ENCODE results near the gene RARB. TPM values are rescaled to one million over a fixed set of nuclear protein-coding genes. Genes with fewer than 3 reads are reported as not detected.

RARB gene
- total and polyA plus RNA-seq, 2 donors from 2014 or later = 8.3 to 14.7 TPM

DNA sequence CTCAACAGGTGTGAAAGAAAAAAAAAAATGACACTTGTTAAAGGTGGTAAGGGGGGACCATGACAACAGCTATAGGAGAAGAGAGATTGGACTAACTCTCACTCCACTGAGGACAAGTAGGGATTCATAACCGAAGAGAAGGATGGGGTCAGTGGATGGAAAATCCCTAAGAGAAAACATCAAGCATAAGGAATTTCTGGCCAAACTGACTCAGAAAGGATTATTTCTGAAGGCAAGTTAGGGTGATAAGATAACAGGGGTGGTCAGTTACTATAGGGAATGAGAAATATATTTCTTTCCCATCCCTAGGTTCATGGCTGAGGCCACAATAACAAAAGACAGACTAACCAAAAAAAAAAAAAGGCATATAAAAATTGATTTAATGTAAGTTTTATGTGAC is 9.5 kb upstream of the RARB start:
- no peak for DNase-seq
- Histone ChIP-seq H3K9me3 (ENCODE audit: control insufficient read depth in 2 of 3, insufficient read depth in 1 of 3, low read length in 3 of 3) (no peaks in the 10 kb centered on the region), H3K9ac (ENCODE audit: low read length in 3 of 3) (no peak overlapping the region), H3K27me3 (ENCODE audit: control insufficient read depth, insufficient read depth, low read length) (no peaks in the 10 kb centered on the region), H3K4me3 (ENCODE audit: low read length in 3 of 3) (no peak overlapping the region), H3K27ac (ENCODE audit: low read depth in 2 of 2, low read length in 2 of 2) (no peak overlapping the region), H3K4me1 (ENCODE audit: control insufficient read depth in 2 of 3, insufficient read depth in 2 of 3, low read depth in 1 of 3, low read length in 3 of 3) (peaks cover 0 to 2% (median 0%) of the 10 kb centered on the region in 3 donors), H3K36me3 (ENCODE audit: control insufficient read depth in 2 of 3, insufficient read depth in 3 of 3, low read length in 3 of 3) (no peaks in the 10 kb centered on the region)
- TF ChIP-seq, protein P1, sequence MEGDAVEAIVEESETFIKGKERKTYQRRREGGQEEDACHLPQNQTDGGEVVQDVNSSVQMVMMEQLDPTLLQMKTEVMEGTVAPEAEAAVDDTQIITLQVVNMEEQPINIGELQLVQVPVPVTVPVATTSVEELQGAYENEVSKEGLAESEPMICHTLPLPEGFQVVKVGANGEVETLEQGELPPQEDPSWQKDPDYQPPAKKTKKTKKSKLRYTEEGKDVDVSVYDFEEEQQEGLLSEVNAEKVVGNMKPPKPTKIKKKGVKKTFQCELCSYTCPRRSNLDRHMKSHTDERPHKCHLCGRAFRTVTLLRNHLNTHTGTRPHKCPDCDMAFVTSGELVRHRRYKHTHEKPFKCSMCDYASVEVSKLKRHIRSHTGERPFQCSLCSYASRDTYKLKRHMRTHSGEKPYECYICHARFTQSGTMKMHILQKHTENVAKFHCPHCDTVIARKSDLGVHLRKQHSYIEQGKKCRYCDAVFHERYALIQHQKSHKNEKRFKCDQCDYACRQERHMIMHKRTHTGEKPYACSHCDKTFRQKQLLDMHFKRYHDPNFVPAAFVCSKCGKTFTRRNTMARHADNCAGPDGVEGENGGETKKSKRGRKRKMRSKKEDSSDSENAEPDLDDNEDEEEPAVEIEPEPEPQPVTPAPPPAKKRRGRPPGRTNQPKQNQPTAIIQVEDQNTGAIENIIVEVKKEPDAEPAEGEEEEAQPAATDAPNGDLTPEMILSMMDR (IDR thresholded peaks at IDR 0.05; ENCODE audit: borderline replicate concordance, extremely low read depth, insufficient read depth) = no peak
- no peak for FAIRE-seq
- intact Hi-C loops (cut with DNase I) = no loop called here

DNA sequence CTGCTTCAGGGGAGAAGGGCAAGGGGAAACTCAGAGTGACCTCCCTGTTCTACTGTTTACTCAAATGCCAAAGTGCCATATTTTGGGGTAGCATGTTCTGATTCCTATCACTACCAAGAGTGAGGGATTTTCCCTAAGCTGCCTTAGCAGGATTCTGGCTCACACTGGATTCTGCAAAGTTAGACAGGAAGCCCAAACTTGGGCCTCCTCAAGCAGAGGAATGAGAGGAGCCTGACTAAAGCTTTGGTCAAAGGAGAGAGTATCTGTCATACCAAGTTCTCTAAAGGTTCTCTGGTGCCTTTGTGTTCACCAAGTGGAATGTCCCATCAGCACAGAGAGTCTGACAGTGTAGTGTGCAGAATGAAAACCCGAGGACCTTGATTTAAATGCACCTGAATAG is 8.8 kb upstream of the RARB start:
- H3K9ac ChIP-seq (ENCODE audit: low read length in 3 of 3) = no peak overlapping the region
- peaks cover 0 to 2% (median 0%) of the 10 kb centered on the region in 3 donors for H3K4me1 ChIP-seq (ENCODE audit: control insufficient read depth in 2 of 3, insufficient read depth in 2 of 3, low read depth in 1 of 3, low read length in 3 of 3)
- intact Hi-C loops (cut with DNase I) = no loop called here
- H3K36me3 ChIP-seq (ENCODE audit: control insufficient read depth in 2 of 3, insufficient read depth in 3 of 3, low read length in 3 of 3) = no peaks in the 10 kb centered on the region
- H3K27me3 ChIP-seq (ENCODE audit: control insufficient read depth, insufficient read depth, low read length) = no peaks in the 10 kb centered on the region
- no peak overlapping the region for H3K27ac ChIP-seq (ENCODE audit: low read depth in 2 of 2, low read length in 2 of 2)
- TF ChIP-seq, protein P1 (IDR thresholded peaks at IDR 0.05; ENCODE audit: borderline replicate concordance, extremely low read depth, insufficient read depth) = no peak
- no peaks in the 10 kb centered on the region for H3K9me3 ChIP-seq (ENCODE audit: control insufficient read depth in 2 of 3, insufficient read depth in 1 of 3, low read length in 3 of 3)
- FAIRE-seq (no peak), DNase-seq (no peak)
- H3K4me3 ChIP-seq (ENCODE audit: low read length in 3 of 3) = no peak overlapping the region

DNA sequence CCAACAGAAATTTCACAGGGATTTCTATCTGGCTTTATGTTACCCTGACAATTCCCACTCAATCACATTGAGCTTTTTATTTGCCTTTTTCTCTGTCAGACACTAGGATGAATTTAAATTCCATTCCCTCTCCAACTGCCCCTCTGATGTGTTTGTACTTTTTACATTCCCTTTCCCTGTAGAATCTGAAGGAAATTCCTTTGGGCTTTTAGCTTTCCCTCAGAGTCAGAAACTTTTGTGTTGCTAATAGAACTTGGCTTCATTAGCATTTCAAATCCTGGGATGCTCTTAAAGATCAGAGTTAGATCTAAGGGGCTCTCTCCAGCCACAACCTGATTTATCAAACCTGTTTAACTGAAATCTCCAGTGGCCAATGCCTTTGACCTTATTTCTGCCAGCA is 7.9 kb upstream of the RARB start:
- Histone ChIP-seq H3K36me3 (ENCODE audit: control insufficient read depth in 2 of 3, insufficient read depth in 3 of 3, low read length in 3 of 3) (no peaks in the 10 kb centered on the region), H3K9ac (ENCODE audit: low read length in 3 of 3) (no peak overlapping the region), H3K4me1 (ENCODE audit: control insufficient read depth in 2 of 3, insufficient read depth in 2 of 3, low read depth in 1 of 3, low read length in 3 of 3) (peaks cover 0 to 2% (median 0%) of the 10 kb centered on the region in 3 donors), H3K27me3 (ENCODE audit: control insufficient read depth, insufficient read depth, low read length) (no peaks in the 10 kb centered on the region), H3K9me3 (ENCODE audit: control insufficient read depth in 2 of 3, insufficient read depth in 1 of 3, low read length in 3 of 3) (no peaks in the 10 kb centered on the region), H3K27ac (ENCODE audit: low read depth in 2 of 2, low read length in 2 of 2) (no peak overlapping the region), H3K4me3 (ENCODE audit: low read length in 3 of 3) (no peak overlapping the region)
- TF ChIP-seq, protein P1 (IDR thresholded peaks at IDR 0.05; ENCODE audit: borderline replicate concordance, extremely low read depth, insufficient read depth) = no peak
- DNase-seq (no peak), FAIRE-seq (no peak)
- intact Hi-C loops (cut with DNase I) = no loop called here

DNA sequence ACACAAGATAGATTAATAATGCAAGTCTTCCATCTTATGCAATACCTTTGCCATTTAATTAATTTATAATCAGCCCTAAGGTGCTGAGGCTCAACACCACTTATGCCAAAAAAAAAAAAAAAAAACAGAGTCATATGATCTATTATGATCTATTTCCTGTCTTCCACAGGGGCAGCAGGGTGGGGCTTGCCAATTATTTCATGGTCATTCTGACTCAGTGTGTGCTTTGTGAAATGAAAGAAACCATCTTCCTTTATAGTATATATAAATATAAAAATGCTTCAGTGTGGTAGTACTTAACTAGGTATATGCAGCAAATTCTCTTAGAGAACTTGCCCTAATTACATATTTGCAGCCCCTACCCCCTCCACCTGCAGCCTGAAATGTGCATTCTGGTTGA is 7.2 kb upstream of the RARB start:
- Histone ChIP-seq H3K4me1 (ENCODE audit: control insufficient read depth in 2 of 3, insufficient read depth in 2 of 3, low read depth in 1 of 3, low read length in 3 of 3) (peaks cover 0 to 2% (median 0%) of the 10 kb centered on the region in 3 donors), H3K27me3 (ENCODE audit: control insufficient read depth, insufficient read depth, low read length) (no peaks in the 10 kb centered on the region), H3K4me3 (ENCODE audit: low read length in 3 of 3) (no peak overlapping the region), H3K9ac (ENCODE audit: low read length in 3 of 3) (no peak overlapping the region), H3K27ac (ENCODE audit: low read depth in 2 of 2, low read length in 2 of 2) (no peak overlapping the region), H3K9me3 (ENCODE audit: control insufficient read depth in 2 of 3, insufficient read depth in 1 of 3, low read length in 3 of 3) (no peaks in the 10 kb centered on the region), H3K36me3 (ENCODE audit: control insufficient read depth in 2 of 3, insufficient read depth in 3 of 3, low read length in 3 of 3) (no peaks in the 10 kb centered on the region)
- intact Hi-C loops (cut with DNase I) = no loop called here
- no peak for DNase-seq
- FAIRE-seq = no peak
- TF ChIP-seq, protein P1 (IDR thresholded peaks at IDR 0.05; ENCODE audit: borderline replicate concordance, extremely low read depth, insufficient read depth) = no peak
